Adrenal gland (tissue), 12 donors: Measurements from ENCODE around the gene HMBS. TPM values are rescaled to one million over a fixed set of nuclear protein-coding genes. Genes with fewer than 3 reads are reported as not detected.

ENCODE experiments used
- DNase-seq, 7 donors: peaks; one replicate each; pipeline ENCODE4 v3.0.0-alpha.2; 2019 to 2020
- H3K27ac ChIP-seq, 5 donors: fragments of 200-600 bp; sonication (generic) in 4 of 5; 1 replicate in 3 of 5; 2 replicates in 2 of 5; pipeline versions ENCODE4 v1.5.1 to v1.8.0; 2016 to 2020; ENCODE audit warnings: mild to moderate bottlenecking in 1 of 5
- H3K27me3 ChIP-seq: fragments of 200-600 bp; 2 replicates; pipeline ENCODE4 v1.8.0; 2021
- H3K36me3 ChIP-seq, 2 donors: fragments of 200-600 bp; replicated peaks in 1 of 2; 1 replicate in 1 of 2; 2 replicates in 1 of 2; pipeline versions ENCODE4 v1.5.1 to v1.8.0; 2018 to 2022
- H3K4me1 ChIP-seq, 2 donors: fragments of 200-600 bp; replicated peaks in 1 of 2; 1 replicate in 1 of 2; 2 replicates in 1 of 2; pipeline versions ENCODE4 v1.5.1 to v1.8.0; 2018 to 2021
- H3K4me3 ChIP-seq, 4 donors: fragments of 200-600 bp; sonication (generic) in 3 of 4; one replicate each; pipeline ENCODE4 v1.5.1; 2016 to 2018
- H3K9me3 ChIP-seq, 3 donors: fragments of 200-600 bp; sonication (generic) in 1 of 3; replicated peaks in 1 of 3; 1 replicate in 2 of 3; 2 replicates in 1 of 3; pipeline versions ENCODE4 v1.5.1 to v1.8.0; 2016 to 2021
- POLR2A ChIP-seq, 2 donors: fragments of 450-650 bp; IDR thresholded peaks; one replicate each; pipeline ENCODE4 v1.6.1; 2017; ENCODE audit warnings: antibody characterized with exemption in 2 of 2, mild to moderate bottlenecking in 2 of 2, moderate library complexity in 1 of 2
- WGBS, 4 donors: extraction: QIAGEN DNeasy Blood & Tissue Kit in 2 of 4; methylation state at CpG; one replicate each; pipeline versions ENCODE4 v1.1.5 to v1.1.7; 2013 to 2017; 5-methylcytosine and 5-hydroxymethylcytosine counted together
- intact Hi-C, 2 donors: fragments of 100-400 bp; cut with DNase I; formaldehyde crosslinking; loops; one replicate each; pipeline versions ENCODE4 v1.14.1 to v1.15.0; 2022 to 2023
- polyA plus RNA-seq, 3 donors: library from polyadenylated mRNA; stranded (reverse); fragments of 200-250 nt in 2 of 3; fragments of 350-450 nt in 1 of 3; fragmentation: Illumina TruSeq in 1 of 3; extraction: RNeasy Lipid Tissue Mini Kit (QIAGEN cat#74804) in 1 of 3; gene quantifications; one replicate each; pipeline ENCODE4 v1.2.3, GENCODE V29; 2013 to 2014
- total RNA-seq, 9 donors: library from RNA; depleted of rRNA in 4 of 9; stranded (reverse); fragments of >200 nt in 4 of 9; fragments of 120-200 nt in 1 of 9; fragmentation: NEBNext Ultra II Directional in 1 of 9; extraction: Animal tissue kit (Norgen Biotek cat#: 25700) in 1 of 9; gene quantifications; one replicate each; pipeline versions ENCODE4 v1.1.0 to v1.2.4, GENCODE V29; 2013 to 2023
- TF ChIP-seq, protein P1 (sequence below), 6 experiments: fragments of 450-650 bp in 4 of 6; fragments of 200-600 bp in 2 of 6; sonication (generic) in 1 of 6; IDR thresholded peaks; 1 replicate in 5 of 6; 2 replicates in 1 of 6; pipeline versions ENCODE4 v1.5.1 to v1.8.0; 2016 to 2021; ENCODE audit warnings: antibody characterized with exemption in 6 of 6, mild to moderate bottlenecking in 2 of 6, moderate library complexity in 1 of 6
- donor health status: healthy with polysubstance abuse.
- donor health status: Bipolar disorder and iron deficiency.
- donor health status: DM: yes; HTN: yes; CAD: no.
- donor health status: DM: no; HTN: no; CAD: no.
- donor health status: DM: no; HTN: no; CAD: no.
- donor health status: DM: yes; HTN: yes; CAD: no.

HMBS gene
- total and polyA plus RNA-seq, 12 donors: 10.9 to 37.2 (median 29.5) TPM

- intact Hi-C loops: no loop called here
- TF ChIP-seq, protein P1, sequence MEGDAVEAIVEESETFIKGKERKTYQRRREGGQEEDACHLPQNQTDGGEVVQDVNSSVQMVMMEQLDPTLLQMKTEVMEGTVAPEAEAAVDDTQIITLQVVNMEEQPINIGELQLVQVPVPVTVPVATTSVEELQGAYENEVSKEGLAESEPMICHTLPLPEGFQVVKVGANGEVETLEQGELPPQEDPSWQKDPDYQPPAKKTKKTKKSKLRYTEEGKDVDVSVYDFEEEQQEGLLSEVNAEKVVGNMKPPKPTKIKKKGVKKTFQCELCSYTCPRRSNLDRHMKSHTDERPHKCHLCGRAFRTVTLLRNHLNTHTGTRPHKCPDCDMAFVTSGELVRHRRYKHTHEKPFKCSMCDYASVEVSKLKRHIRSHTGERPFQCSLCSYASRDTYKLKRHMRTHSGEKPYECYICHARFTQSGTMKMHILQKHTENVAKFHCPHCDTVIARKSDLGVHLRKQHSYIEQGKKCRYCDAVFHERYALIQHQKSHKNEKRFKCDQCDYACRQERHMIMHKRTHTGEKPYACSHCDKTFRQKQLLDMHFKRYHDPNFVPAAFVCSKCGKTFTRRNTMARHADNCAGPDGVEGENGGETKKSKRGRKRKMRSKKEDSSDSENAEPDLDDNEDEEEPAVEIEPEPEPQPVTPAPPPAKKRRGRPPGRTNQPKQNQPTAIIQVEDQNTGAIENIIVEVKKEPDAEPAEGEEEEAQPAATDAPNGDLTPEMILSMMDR (IDR thresholded peaks at IDR 0.05): no peak
- TF ChIP-seq POLR2A (IDR thresholded peaks at IDR 0.05): no peak
- H3K27me3 ChIP-seq: no peaks in the 10 kb centered on the region
- peaks cover 0 to 16% of the 10 kb centered on the region in 2 donors for H3K4me1 ChIP-seq
- WGBS, 4 donors: 91 to 98% (median 95%) methylated on average over 5 to 9 of the region's 9 CpGs
- H3K9me3 ChIP-seq: no peaks in the 10 kb centered on the region
- H3K4me3 ChIP-seq: no peak overlapping the region
- peaks cover 0 to 46% of the 10 kb centered on the region in 2 donors for H3K36me3 ChIP-seq
- H3K27ac ChIP-seq: no peak overlapping the region
- DNase-seq: no peak
These were observed 29.0 kb downstream of the HMBS start for GRCh38 chr11:119113716-119114115.

DNA sequence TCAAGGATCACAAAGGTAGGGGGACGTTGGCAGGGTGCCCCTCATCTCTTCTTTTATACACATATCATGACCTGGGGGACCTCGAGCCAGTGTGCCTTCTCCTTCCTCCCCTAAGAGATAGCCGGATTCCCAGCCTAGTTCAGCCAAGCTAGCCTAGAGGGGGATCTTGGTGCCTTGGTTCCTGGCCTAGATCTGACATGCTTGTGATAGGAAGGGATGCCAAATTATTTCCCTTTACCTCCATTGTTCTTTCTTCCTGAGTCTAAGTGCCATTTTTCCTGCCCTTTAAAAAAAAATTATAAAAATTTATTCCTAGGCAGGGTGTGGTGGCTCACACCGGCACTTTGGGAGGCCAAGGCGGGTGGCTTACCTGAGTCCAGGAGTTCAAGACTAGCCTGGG lies 29.7 kb downstream of the HMBS start:
- H3K27me3 ChIP-seq: no peaks in the 10 kb centered on the region
- H3K27ac ChIP-seq: no peak overlapping the region
- intact Hi-C loops: no loop called here
- no peak for TF ChIP-seq POLR2A (IDR thresholded peaks at IDR 0.05)
- TF ChIP-seq, protein P1 (IDR thresholded peaks at IDR 0.05): no peak
- peaks cover 0 to 46% of the 10 kb centered on the region in 2 donors for H3K36me3 ChIP-seq
- H3K4me3 ChIP-seq: no peak overlapping the region
- WGBS, 4 donors: 84 to 91% (median 86%) methylated on average over 5 of the region's 5 CpGs
- H3K4me1 ChIP-seq: peaks cover 0 to 9% of the 10 kb centered on the region in 2 donors
- H3K9me3 ChIP-seq: no peaks in the 10 kb centered on the region
- DNase-seq: no peak

GRCh38 chr11:119115484-119116234 lies 31.0 kb downstream of the HMBS start:
- Histone ChIP-seq H3K27me3 (no peaks in the 10 kb centered on the region), H3K36me3 (peaks cover 0 to 45% of the 10 kb centered on the region in 2 donors), H3K4me1 (peaks cover 0 to 10% of the 10 kb centered on the region in 2 donors), H3K4me3 (peak overlapping the region in 1 of 4 donors; percentile 31), H3K27ac (peak overlapping the region in 3 of 5 donors; percentile 28 to 76 (median 64)), H3K9me3 (no peaks in the 10 kb centered on the region)
- DNase-seq: peak; percentile 47 to 80 (median 65)
- intact Hi-C loops: no loop called here
- TF ChIP-seq, protein P1 (IDR thresholded peaks at IDR 0.05): no peak
- TF ChIP-seq POLR2A (IDR thresholded peaks at IDR 0.05): no peak
- 45 to 62% (median 60%) methylated on average over 24 of the region's 24 CpGs for WGBS, 4 donors

GRCh38 chr11:119116235-119116594 lies 31.5 kb downstream of the HMBS start:
- Histone ChIP-seq H3K27ac (peak overlapping the region in 3 of 5 donors; percentile 28 to 76 (median 64)), H3K4me1 (peaks cover 0 to 12% of the 10 kb centered on the region in 2 donors), H3K4me3 (no peak overlapping the region), H3K36me3 (peaks cover 0 to 39% of the 10 kb centered on the region in 2 donors), H3K9me3 (no peaks in the 10 kb centered on the region), H3K27me3 (no peaks in the 10 kb centered on the region)
- WGBS, 4 donors: 71 to 88% (median 77%) methylated on average over 4 to 10 of the region's 10 CpGs
- intact Hi-C loops: no loop called here
- TF ChIP-seq, protein P1 (IDR thresholded peaks at IDR 0.05): no peak
- no peak for TF ChIP-seq POLR2A (IDR thresholded peaks at IDR 0.05)
- no peak for DNase-seq
